ENCODE results near the gene ISG15. TPM values are rescaled to one million over a fixed set of nuclear protein-coding genes. Genes with fewer than 3 reads are reported as not detected.
"Not testable (repeated sequence)": the region's sequence is repeated elsewhere in the genome, so short reads cannot be mapped to it uniquely, and the experiment has no call there.

ISG15 gene
- total RNA-seq, 1 experiment from 2014 or later, result 140 TPM

- Histone ChIP-seq H3K9me3 (ENCODE audit: control insufficient read depth in 1 of 2, insufficient read depth in 1 of 2, low read depth in 1 of 2, low read length in 2 of 2) (no peaks in the 10 kb centered on the region; a peak in 1 of 4 replicates), H3K9ac (ENCODE audit: low read length) (no peak overlapping the region), H2AFZ (ENCODE audit: low read depth, low read length, poor library complexity, severe bottlenecking) (no peak overlapping the region), H3K36me3 (ENCODE audit: control insufficient read depth in 1 of 2, insufficient read depth in 2 of 2, low read length in 2 of 2) (no peaks in the 10 kb centered on the region), H3K27me3 (ENCODE audit: insufficient read depth, low read length) (no peaks in the 10 kb centered on the region), H3K4me2 (ENCODE audit: low read length) (no peak overlapping the region), H3K79me2 (ENCODE audit: insufficient read depth, low read length) (peaks cover 13% of the 10 kb centered on the region; the same call in 1 of the 2 replicates), H3K4me3 (replicated peaks in 1 of 2; ENCODE audit: low read depth in 1 of 2, low read length in 2 of 2) (no peak overlapping the region), H3K4me1 (ENCODE audit: control insufficient read depth in 1 of 2, insufficient read depth in 2 of 2, low read length in 2 of 2) (peaks cover 3 to 20% of the 10 kb centered on the region in 2 experiments; a peak in 3 of 4 replicates), H3K9me2 (ENCODE audit: insufficient read depth) (no peaks in the 10 kb centered on the region), H4K20me1 (ENCODE audit: insufficient read depth) (peaks cover 7% of the 10 kb centered on the region; the same call in 1 of the 2 replicates), H3K27ac (ENCODE audit: low read depth, low read length) (no peak overlapping the region)
- CTCF ChIA-PET, result interaction anchor here (1.6 kb wide), 1 partner anchor 9 kb away, joined by 4 read pairs; no protein-coding TSS in a partner anchor
- intact Hi-C loops (cut with micrococcal nuclease), result no loop called here
- RAD21 ChIA-PET (ENCODE audit: low non-redundant PET in 1 of 2, low total read pairs in 2 of 2, uncharacterized antibody in 2 of 2, unreplicated experiment in 2 of 2), result no interaction called here
- no peak for DNase-seq (ENCODE audit: low read depth, low spot score)
- POLR2A ChIA-PET, result no interaction called here
- no peak for ATAC-seq
- TF ChIP-seq POLR2A (IDR thresholded peaks at IDR 0.05; ENCODE audit: borderline replicate concordance, extremely low read depth, insufficient read depth, insufficient read length), result no peak
- no peak for TF ChIP-seq REST (IDR thresholded peaks at IDR 0.05; ENCODE audit: low read depth)
- no peak for TF ChIP-seq ZFX (IDR thresholded peaks at IDR 0.05)
- no peak for TF ChIP-seq CEBPB (IDR thresholded peaks at IDR 0.05; ENCODE audit: low read depth)
- TF ChIP-seq CBX3 (IDR thresholded peaks at IDR 0.05; ENCODE audit: low read depth), result no peak
- TF ChIP-seq YY1 (IDR thresholded peaks at IDR 0.05; ENCODE audit: extremely low read depth, insufficient replicate concordance, low read depth, low read length), result no peak
- TF ChIP-seq TCF7L2 (IDR thresholded peaks at IDR 0.05; ENCODE audit: borderline replicate concordance, extremely low read depth, insufficient read depth, insufficient read length), result no peak
- TF ChIP-seq ELF1 (IDR thresholded peaks at IDR 0.05; ENCODE audit: borderline replicate concordance, low read depth), result no peak
- no peak for TF ChIP-seq JUND (IDR thresholded peaks at IDR 0.05)
- no peak for TF ChIP-seq SRF (IDR thresholded peaks at IDR 0.05; ENCODE audit: low read depth)
- TF ChIP-seq SIN3A (IDR thresholded peaks at IDR 0.05; ENCODE audit: low read depth), result no peak
- TF ChIP-seq, protein P1, sequence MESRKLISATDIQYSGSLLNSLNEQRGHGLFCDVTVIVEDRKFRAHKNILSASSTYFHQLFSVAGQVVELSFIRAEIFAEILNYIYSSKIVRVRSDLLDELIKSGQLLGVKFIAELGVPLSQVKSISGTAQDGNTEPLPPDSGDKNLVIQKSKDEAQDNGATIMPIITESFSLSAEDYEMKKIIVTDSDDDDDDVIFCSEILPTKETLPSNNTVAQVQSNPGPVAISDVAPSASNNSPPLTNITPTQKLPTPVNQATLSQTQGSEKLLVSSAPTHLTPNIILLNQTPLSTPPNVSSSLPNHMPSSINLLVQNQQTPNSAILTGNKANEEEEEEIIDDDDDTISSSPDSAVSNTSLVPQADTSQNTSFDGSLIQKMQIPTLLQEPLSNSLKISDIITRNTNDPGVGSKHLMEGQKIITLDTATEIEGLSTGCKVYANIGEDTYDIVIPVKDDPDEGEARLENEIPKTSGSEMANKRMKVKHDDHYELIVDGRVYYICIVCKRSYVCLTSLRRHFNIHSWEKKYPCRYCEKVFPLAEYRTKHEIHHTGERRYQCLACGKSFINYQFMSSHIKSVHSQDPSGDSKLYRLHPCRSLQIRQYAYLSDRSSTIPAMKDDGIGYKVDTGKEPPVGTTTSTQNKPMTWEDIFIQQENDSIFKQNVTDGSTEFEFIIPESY (IDR thresholded peaks at IDR 0.05; ENCODE audit: extremely low read depth, insufficient replicate concordance, low read length), result no peak
- no peak for TF ChIP-seq EZH2 (IDR thresholded peaks at IDR 0.05)
- no peak for TF ChIP-seq EZH2phosphoT487 (IDR thresholded peaks at IDR 0.05; ENCODE audit: borderline replicate concordance)
- BruUV-seq (replicated peaks), result no TSS peak
Observed at GRCh38 chr1:993379-993995, 19.8 kb upstream of the ISG15 start.

- H3K79me2 ChIP-seq (ENCODE audit: insufficient read depth, low read length), result peaks cover 22% of the 10 kb centered on the region
- H3K4me2 ChIP-seq (ENCODE audit: low read length); BruUV-seq (replicated peaks); H3K36me3 ChIP-seq (ENCODE audit: control insufficient read depth in 1 of 2, insufficient read depth in 2 of 2, low read length in 2 of 2); DNase-seq (ENCODE audit: low read depth, low spot score); H3K27ac ChIP-seq (ENCODE audit: low read depth, low read length); H3K27me3 ChIP-seq (ENCODE audit: insufficient read depth, low read length); H2AFZ ChIP-seq (ENCODE audit: low read depth, low read length, poor library complexity, severe bottlenecking); H3K9me3 ChIP-seq (ENCODE audit: control insufficient read depth in 1 of 2, insufficient read depth in 1 of 2, low read depth in 1 of 2, low read length in 2 of 2); H3K9ac ChIP-seq (ENCODE audit: low read length); H3K4me3 ChIP-seq (replicated peaks in 1 of 2; ENCODE audit: low read depth in 1 of 2, low read length in 2 of 2); H4K20me1 ChIP-seq (ENCODE audit: insufficient read depth); intact Hi-C loops (cut with micrococcal nuclease); RAD21 ChIA-PET (ENCODE audit: low non-redundant PET in 1 of 2, low total read pairs in 2 of 2, uncharacterized antibody in 2 of 2, unreplicated experiment in 2 of 2); ATAC-seq; H3K9me2 ChIP-seq (ENCODE audit: insufficient read depth): not testable (repeated sequence)
- POLR2A ChIA-PET, result interaction anchor here (1.3 kb wide), 1 partner anchor 19 kb away, joined by 3 read pairs; the partner anchor contains the start of gene ISG15
- peaks cover 3 to 22% of the 10 kb centered on the region in 2 experiments; a peak in 3 of 4 replicates for H3K4me1 ChIP-seq (ENCODE audit: control insufficient read depth in 1 of 2, insufficient read depth in 2 of 2, low read length in 2 of 2)
- CTCF ChIA-PET, result interaction anchor here (0.7 to 1.6 kb wide), 2 partner anchors 10 to 14 kb away, joined by 3 to 4 read pairs; no protein-coding TSS in a partner anchor
Observed at GRCh38 chr1:994546-994945, 18.8 kb upstream of the ISG15 start.
